ENCODE measurements around the gene SLC22A31.
"Not testable (repeated sequence)": the region's sequence is repeated elsewhere in the genome, so short reads cannot be mapped to it uniquely, and the experiment has no call there.

The SLC22A31 gene

DNA sequence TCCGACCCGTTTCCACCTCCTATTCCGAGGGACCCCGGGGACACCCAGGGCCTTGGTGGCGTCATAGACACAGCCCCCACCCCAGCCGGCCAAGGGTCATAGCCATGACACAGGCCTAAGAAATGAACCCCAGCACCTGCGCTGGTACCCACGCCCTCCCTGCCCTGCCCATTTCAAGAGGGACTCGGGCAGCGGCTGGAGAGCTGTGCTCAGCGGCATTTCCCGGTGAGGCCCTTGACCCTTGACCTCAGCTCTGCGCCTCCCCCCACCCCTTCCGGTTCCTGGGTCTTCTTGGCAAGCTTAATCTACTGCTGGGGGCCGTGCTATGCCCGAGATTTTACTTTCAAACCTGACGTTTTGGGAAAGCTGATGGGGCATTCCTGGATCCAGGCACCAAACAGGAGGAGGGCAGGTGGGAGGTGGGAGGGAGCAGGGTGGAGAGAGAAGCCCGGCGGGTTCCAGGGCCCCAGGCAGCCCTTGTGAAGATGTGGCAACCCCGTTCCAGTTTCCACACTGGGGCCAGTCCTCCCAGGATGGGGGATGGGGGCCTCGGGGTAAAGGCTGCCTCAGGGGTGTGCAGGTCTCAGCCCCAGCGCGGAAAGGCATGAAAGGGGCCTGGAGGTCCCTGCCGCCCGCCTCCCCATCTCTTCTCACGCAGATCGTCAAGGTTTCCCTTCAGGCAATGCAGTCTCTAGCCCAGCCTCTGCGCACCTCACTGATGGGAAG, at the start of gene SLC22A31:
Gene SLC22A31 (minus strand): TSS at position 414 of the 726 bp plus-strand sequence. CDS start 36 bp downstream, at position 378.
- Histone ChIP-seq H3K9me3 (replicated peaks; ENCODE audit: insufficient read depth, low read length) (no peaks in the 10 kb centered on the region), H3K9me2 (replicated peaks; ENCODE audit: insufficient read depth, low read length) (no peaks in the 10 kb centered on the region), H3K9ac (ENCODE audit: low read length) (no peak within 1 kb of the TSS), H3K4me3 (ENCODE audit: low read length) (no peak within 1 kb of the TSS), H3K36me3 (replicated peaks; ENCODE audit: insufficient read depth, low read length) (no peaks in the 10 kb centered on the region), H4K20me1 (ENCODE audit: insufficient read depth, low read length) (no peaks in the 10 kb centered on the region), H3K27me3 (replicated peaks; ENCODE audit: insufficient read depth, low read length) (no peaks in the 10 kb centered on the region), H3K27ac (ENCODE audit: low read length) (no peak within 1 kb of the TSS), H3K4me2 (ENCODE audit: low read depth, low read length) (no peak within 1 kb of the TSS), H3F3A (ENCODE audit: insufficient read depth, low read length) (no peaks in the 10 kb centered on the region), H3K4me1 (ENCODE audit: low read length) (no peaks in the 10 kb centered on the region), H3K79me2 (ENCODE audit: low read length) (no peaks in the 10 kb centered on the region), H2AFZ (ENCODE audit: low read length) (no peak within 1 kb of the TSS)
- no peak for DNase-seq
- TF ChIP-seq EZH2phosphoT487 (IDR thresholded peaks at IDR 0.05; ENCODE audit: low read length) (no peak), EZH2 (optimal IDR thresholded peaks at IDR 0.05; ENCODE audit: low read depth, low read length) (no peak)
- TF ChIP-seq, protein P1, sequence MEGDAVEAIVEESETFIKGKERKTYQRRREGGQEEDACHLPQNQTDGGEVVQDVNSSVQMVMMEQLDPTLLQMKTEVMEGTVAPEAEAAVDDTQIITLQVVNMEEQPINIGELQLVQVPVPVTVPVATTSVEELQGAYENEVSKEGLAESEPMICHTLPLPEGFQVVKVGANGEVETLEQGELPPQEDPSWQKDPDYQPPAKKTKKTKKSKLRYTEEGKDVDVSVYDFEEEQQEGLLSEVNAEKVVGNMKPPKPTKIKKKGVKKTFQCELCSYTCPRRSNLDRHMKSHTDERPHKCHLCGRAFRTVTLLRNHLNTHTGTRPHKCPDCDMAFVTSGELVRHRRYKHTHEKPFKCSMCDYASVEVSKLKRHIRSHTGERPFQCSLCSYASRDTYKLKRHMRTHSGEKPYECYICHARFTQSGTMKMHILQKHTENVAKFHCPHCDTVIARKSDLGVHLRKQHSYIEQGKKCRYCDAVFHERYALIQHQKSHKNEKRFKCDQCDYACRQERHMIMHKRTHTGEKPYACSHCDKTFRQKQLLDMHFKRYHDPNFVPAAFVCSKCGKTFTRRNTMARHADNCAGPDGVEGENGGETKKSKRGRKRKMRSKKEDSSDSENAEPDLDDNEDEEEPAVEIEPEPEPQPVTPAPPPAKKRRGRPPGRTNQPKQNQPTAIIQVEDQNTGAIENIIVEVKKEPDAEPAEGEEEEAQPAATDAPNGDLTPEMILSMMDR (IDR thresholded peaks at IDR 0.05; ENCODE audit: low read length): no peak

- no peaks in the 10 kb centered on the region for H3K27me3 ChIP-seq (replicated peaks; ENCODE audit: insufficient read depth, low read length)
- H3K4me3 ChIP-seq (ENCODE audit: low read length): no peak overlapping the region
- H3K9me2 ChIP-seq (replicated peaks; ENCODE audit: insufficient read depth, low read length): no peaks in the 10 kb centered on the region
- H3K36me3 ChIP-seq (replicated peaks; ENCODE audit: insufficient read depth, low read length): no peaks in the 10 kb centered on the region
- no peak for DNase-seq
- no peak for TF ChIP-seq EZH2phosphoT487 (IDR thresholded peaks at IDR 0.05; ENCODE audit: low read length)
- TF ChIP-seq, protein P1 (IDR thresholded peaks at IDR 0.05; ENCODE audit: low read length): no peak
- TF ChIP-seq EZH2 (optimal IDR thresholded peaks at IDR 0.05; ENCODE audit: low read depth, low read length): no peak
- H4K20me1 ChIP-seq (ENCODE audit: insufficient read depth, low read length): no peaks in the 10 kb centered on the region
- no peak overlapping the region for H3K9ac ChIP-seq (ENCODE audit: low read length)
- H2AFZ ChIP-seq (ENCODE audit: low read length): no peak overlapping the region
- no peaks in the 10 kb centered on the region for H3F3A ChIP-seq (ENCODE audit: insufficient read depth, low read length)
- H3K4me2 ChIP-seq (ENCODE audit: low read depth, low read length): no peak overlapping the region
- H3K4me1 ChIP-seq (ENCODE audit: low read length): no peaks in the 10 kb centered on the region
- no peak overlapping the region for H3K27ac ChIP-seq (ENCODE audit: low read length)
- no peaks in the 10 kb centered on the region for H3K9me3 ChIP-seq (replicated peaks; ENCODE audit: insufficient read depth, low read length)
- H3K79me2 ChIP-seq (ENCODE audit: low read length): no peaks in the 10 kb centered on the region
Observed at GRCh38 chr16:89248196-89248982, 48.1 kb upstream of the SLC22A31 start.

DNA sequence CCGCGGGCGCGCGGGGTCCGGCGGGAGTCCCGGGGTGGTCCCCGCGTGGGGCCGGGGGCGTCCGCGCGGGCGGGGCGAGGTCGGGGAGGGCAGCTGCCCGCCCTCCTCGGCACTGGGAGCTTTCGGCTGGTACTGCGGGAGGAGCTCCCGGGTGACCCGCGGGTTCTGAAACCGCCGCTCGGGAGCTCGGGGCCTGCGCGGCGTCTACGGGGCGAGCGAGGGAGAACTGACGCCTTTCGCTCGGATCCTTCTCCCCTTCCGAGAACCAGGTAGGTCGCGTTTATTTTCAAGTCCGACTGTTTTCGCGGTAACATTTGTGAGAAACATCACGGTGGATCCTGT, 47.4 kb upstream of the SLC22A31 start:
- H3K9ac ChIP-seq (ENCODE audit: low read length); H3K27ac ChIP-seq (ENCODE audit: low read length): not testable (repeated sequence)

More for the DNA sequence above, 47.4 kb upstream of the SLC22A31 start:
- H2AFZ ChIP-seq (ENCODE audit: low read length); H3K9me3 ChIP-seq (replicated peaks; ENCODE audit: insufficient read depth, low read length); H3F3A ChIP-seq (ENCODE audit: insufficient read depth, low read length); DNase-seq; H3K27me3 ChIP-seq (replicated peaks; ENCODE audit: insufficient read depth, low read length); H4K20me1 ChIP-seq (ENCODE audit: insufficient read depth, low read length); H3K4me1 ChIP-seq (ENCODE audit: low read length); H3K4me3 ChIP-seq (ENCODE audit: low read length); H3K9me2 ChIP-seq (replicated peaks; ENCODE audit: insufficient read depth, low read length); H3K79me2 ChIP-seq (ENCODE audit: low read length); H3K4me2 ChIP-seq (ENCODE audit: low read depth, low read length); H3K36me3 ChIP-seq (replicated peaks; ENCODE audit: insufficient read depth, low read length): not testable (repeated sequence)

Measured in MM.1S (cell line).